ENCODE measurements around the gene SSU72. TPM values are rescaled to one million over a fixed set of nuclear protein-coding genes. Genes with fewer than 3 reads are reported as not detected.

The SSU72 gene
- total and polyA plus RNA-seq, 8 donors = 49.2 to 74.3 (median 57.8) TPM

GRCh38 chr1:1616045-1616790, 41.6 kb upstream of the SSU72 start:
- 2 to 3% methylated on average over 58 to 80 of the region's 80 CpGs for WGBS, 2 donors
- DNase-seq = peak in 4 of 6 donors; percentile 50 to 85 (median 78)
- peak overlapping the region; percentile 95 to 100 (median 100) for H3K4me3 ChIP-seq
- no peaks in the 10 kb centered on the region for H3K36me3 ChIP-seq
- peaks cover 0 to 16% (median 7%) of the 10 kb centered on the region in 3 donors for H3K4me1 ChIP-seq
- peak overlapping the region; percentile 98 to 100 (median 100) for H3K27ac ChIP-seq
- intact Hi-C loops (cut with DNase I) = no loop called here
- no peak for FAIRE-seq
- H3K27me3 ChIP-seq = no peaks in the 10 kb centered on the region
- no peak for TF ChIP-seq CTCF (IDR thresholded peaks at IDR 0.05)
- no peaks in the 10 kb centered on the region for H3K9me3 ChIP-seq
- peak in 3 of 4 donors; percentile 6 to 29 (median 9) for ATAC-seq

GRCh38 chr1:1615256-1616044, 40.8 kb upstream of the SSU72 start, which contains the start of gene MIB2:
Gene MIB2 (plus strand): TSS chr1:1615500. CDS start chr1:1623453, 7,953 bp downstream.
- intact Hi-C loops (cut with DNase I) = no loop called here
- WGBS, 2 donors = 0% methylated on average over 71 to 107 of the region's 107 CpGs

GRCh38 chr1:1614954-1615255, 40.2 kb upstream of the SSU72 start:
- H3K4me1 ChIP-seq = peaks cover 0 to 16% (median 7%) of the 10 kb centered on the region in 3 donors
- intact Hi-C loops (cut with DNase I) = no loop called here
- DNase-seq = no peak
- no peaks in the 10 kb centered on the region for H3K27me3 ChIP-seq
- ATAC-seq = no peak
- no peaks in the 10 kb centered on the region for H3K36me3 ChIP-seq
- H3K9me3 ChIP-seq = no peaks in the 10 kb centered on the region
- FAIRE-seq = no peak
- WGBS, 2 donors = 0 to 1% methylated on average over 23 of the region's 23 CpGs
- peak overlapping the region; percentile 95 to 100 (median 100) for H3K4me3 ChIP-seq
- peak overlapping the region; percentile 98 to 100 (median 100) for H3K27ac ChIP-seq
- TF ChIP-seq CTCF (IDR thresholded peaks at IDR 0.05) = no peak

More at GRCh38 chr1:1615256-1616044, 40.8 kb upstream of the SSU72 start, which contains the start of gene MIB2:
- H3K27me3 ChIP-seq = no peaks in the 10 kb centered on the region
- H3K27ac ChIP-seq = peak within 1 kb of the TSS; percentile 98 to 100 (median 100)
- H3K4me3 ChIP-seq = peak within 1 kb of the TSS; percentile 95 to 100 (median 100)
- peaks cover 0 to 16% (median 7%) of the 10 kb centered on the region in 3 donors for H3K4me1 ChIP-seq
- H3K9me3 ChIP-seq = no peaks in the 10 kb centered on the region
- DNase-seq = peak; percentile 94 to 99 (median 98)
- no peak for TF ChIP-seq CTCF (IDR thresholded peaks at IDR 0.05)
- no peak for FAIRE-seq
- peak; percentile 90 to 96 (median 92) for ATAC-seq
- no peaks in the 10 kb centered on the region for H3K36me3 ChIP-seq

GRCh38 chr1:1614204-1614953, 39.7 kb upstream of the SSU72 start:
- FAIRE-seq = no peak
- 4% methylated on average over 30 of the region's 30 CpGs for WGBS, 2 donors
- peak; percentile 55 to 64 (median 62) for DNase-seq

More at GRCh38 chr1:1614204-1614953, 39.7 kb upstream of the SSU72 start:
- Histone ChIP-seq H3K4me1 (peaks cover 0 to 16% (median 7%) of the 10 kb centered on the region in 3 donors), H3K4me3 (peak overlapping the region; percentile 95 to 100 (median 100)), H3K9me3 (no peaks in the 10 kb centered on the region), H3K36me3 (no peaks in the 10 kb centered on the region), H3K27me3 (no peaks in the 10 kb centered on the region), H3K27ac (peak overlapping the region; percentile 98 to 100 (median 100))
- TF ChIP-seq CTCF (IDR thresholded peaks at IDR 0.05) = no peak
- intact Hi-C loops (cut with DNase I) = no loop called here
- peak; percentile 21 to 45 (median 26) for ATAC-seq

Data from pancreas (tissue), 10 donors.